Astrocyte of the spinal cord (primary cell): ENCODE results near the gene SLC12A8.
A peak's percentile ranks its signal among the peaks of the same experiment; 100 is the strongest.

ENCODE experiments used
- DNase-seq: peaks from one replicate; pipeline ENCODE4 v3.0.0; 2011; ENCODE audit warnings: low read depth, low spot score
- H3K4me3 ChIP-seq: 2 replicates; pipeline ENCODE4 v1.5.1; 2011; ENCODE audit warnings: low read depth, mild to moderate bottlenecking, low read length, moderate library complexity
- in situ Hi-C: cut with HindIII; loops from 2 replicates; pipeline ENCODE4 v1.10.0; 2017; ENCODE audit warnings: low sequenced_read_pairs
- TF ChIP-seq, protein P1 (sequence below): IDR thresholded peaks from 2 replicates; pipeline ENCODE4 v1.5.1; 2012; ENCODE audit warnings: low read depth, mild to moderate bottlenecking, low read length, inconsistent platforms

SLC12A8 gene

DNA sequence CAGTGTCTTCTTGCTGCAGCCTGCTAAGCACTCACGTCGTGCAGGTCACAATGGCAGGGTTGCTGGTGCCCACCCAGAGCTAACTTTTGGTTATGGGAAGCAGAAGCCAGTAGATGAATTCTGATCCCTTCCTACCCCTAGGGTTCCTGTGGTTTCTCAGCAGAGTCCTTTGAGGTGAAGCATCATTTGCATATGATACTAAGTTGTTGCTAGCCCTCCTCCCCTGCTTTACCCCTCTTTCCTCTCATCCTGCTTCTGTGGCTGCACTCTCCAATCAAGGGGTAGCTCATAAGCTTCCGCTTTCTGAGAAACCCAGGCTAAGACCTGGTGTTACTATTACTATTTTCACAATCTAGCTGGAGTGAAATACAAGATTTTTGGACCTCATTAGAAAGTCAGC lies 134.7 kb downstream of the SLC12A8 start:
- in situ Hi-C loops, result no loop called here
- DNase-seq, result no peak
- TF ChIP-seq, protein P1, sequence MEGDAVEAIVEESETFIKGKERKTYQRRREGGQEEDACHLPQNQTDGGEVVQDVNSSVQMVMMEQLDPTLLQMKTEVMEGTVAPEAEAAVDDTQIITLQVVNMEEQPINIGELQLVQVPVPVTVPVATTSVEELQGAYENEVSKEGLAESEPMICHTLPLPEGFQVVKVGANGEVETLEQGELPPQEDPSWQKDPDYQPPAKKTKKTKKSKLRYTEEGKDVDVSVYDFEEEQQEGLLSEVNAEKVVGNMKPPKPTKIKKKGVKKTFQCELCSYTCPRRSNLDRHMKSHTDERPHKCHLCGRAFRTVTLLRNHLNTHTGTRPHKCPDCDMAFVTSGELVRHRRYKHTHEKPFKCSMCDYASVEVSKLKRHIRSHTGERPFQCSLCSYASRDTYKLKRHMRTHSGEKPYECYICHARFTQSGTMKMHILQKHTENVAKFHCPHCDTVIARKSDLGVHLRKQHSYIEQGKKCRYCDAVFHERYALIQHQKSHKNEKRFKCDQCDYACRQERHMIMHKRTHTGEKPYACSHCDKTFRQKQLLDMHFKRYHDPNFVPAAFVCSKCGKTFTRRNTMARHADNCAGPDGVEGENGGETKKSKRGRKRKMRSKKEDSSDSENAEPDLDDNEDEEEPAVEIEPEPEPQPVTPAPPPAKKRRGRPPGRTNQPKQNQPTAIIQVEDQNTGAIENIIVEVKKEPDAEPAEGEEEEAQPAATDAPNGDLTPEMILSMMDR, result no peak
- H3K4me3 ChIP-seq, result no peak overlapping the region

DNA sequence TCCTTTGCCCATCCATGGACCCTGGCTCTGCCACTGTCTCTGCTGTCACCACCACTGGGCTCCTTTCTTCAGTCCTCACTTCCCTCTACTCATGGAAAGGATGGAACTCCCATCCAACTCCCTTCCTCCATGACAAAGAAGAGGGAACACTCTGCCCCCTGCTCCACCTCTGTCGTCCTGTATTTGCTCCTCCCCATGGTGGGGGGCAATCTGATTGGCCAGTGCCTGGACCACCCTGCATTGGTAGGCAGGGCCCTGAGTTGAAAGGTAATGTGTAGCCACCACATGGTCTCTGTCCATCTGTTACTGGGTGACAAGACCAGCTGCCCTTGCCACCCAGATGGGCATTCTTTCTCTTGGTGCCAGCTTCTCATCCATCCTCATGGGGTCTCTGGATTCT lies 136.1 kb downstream of the SLC12A8 start:
- DNase-seq, result no peak

DNA sequence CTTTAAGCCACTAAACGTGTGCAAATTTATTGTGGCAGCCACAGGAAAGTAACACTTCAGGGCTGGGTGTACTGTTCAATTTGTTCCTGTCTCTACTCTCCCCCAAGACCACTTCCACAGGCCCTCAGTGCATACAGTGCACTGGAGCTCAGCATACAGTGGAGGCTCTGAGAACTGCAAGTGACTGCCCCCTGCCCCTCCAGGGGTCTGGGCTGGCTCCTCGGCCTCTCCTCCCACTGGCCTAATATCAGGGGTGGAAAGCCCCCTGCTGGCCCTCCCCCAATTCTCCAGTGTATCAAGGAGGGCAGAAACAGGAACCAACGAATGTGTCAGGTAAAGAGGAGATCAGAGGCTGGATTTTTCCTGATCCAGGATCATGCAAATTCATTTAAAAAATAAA lies 136.8 kb downstream of the SLC12A8 start:
- TF ChIP-seq, protein P1, result peak; percentile 12
- no peak overlapping the region for H3K4me3 ChIP-seq
- no peak for DNase-seq
- in situ Hi-C loops, result no loop called here

More for the DNA sequence above, 136.1 kb downstream of the SLC12A8 start:
- TF ChIP-seq, protein P1, result no peak
- no peak overlapping the region for H3K4me3 ChIP-seq
- in situ Hi-C loops, result no loop called here

DNA sequence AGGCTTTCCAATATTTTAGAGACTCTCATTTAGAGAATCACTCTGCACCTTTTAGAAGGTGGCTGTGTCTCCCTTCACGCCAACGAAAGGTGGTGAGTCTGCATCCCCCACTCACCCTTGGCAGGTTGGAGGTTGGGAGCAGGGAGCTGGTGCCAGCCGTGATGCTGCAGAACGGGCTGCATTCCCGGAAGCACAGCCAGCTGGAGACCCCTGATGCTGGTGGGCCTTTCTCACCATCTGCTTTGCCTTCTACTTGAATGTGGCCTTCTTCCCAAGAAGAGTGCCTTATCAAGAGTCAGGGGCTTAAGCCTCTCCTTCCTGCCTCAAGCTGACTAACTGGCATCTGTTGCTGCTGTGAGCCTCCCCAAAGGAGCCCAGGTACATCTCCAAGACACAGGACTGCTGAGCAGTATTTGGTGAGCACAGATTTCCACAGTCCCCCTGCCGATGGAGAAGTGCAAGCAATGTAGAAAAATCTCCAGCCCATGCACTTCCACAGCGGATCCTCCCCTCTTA lies 139.1 kb downstream of the SLC12A8 start:
- H3K4me3 ChIP-seq, result no peak overlapping the region
- in situ Hi-C loops, result no loop called here
- DNase-seq, result no peak
- TF ChIP-seq, protein P1, result no peak

DNA sequence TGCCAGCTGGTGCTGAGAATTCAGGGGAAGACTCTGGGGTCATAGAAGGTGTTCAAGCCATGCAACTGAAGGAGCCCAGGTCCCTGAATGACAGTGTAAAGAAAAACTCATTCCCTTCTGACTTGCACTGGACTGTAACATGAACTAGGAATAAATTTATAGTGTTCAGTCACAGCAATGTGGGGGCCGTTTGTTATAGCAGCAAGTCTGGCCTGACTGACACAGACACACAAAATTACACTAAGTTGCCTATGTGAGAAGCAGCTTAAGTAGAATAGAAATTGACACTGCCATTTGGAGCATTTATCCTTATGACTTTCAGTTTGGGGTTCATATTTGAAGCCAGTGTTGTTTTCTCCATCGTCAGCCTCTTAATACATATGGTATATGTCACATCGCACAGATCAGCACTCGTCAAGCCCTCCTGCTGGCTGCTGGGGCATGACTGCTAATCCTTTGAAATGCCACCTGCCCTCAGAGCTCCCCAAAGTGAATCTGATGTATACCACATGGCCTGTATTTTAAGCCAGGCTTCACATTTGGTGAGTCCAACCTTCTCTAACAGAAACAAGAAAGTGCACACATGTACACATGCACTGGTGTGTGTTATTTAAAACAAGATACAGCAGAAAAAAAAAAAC lies 139.7 kb downstream of the SLC12A8 start:
- H3K4me3 ChIP-seq, result no peak overlapping the region
- no peak for DNase-seq
- TF ChIP-seq, protein P1, result no peak
- in situ Hi-C loops, result no loop called here

DNA sequence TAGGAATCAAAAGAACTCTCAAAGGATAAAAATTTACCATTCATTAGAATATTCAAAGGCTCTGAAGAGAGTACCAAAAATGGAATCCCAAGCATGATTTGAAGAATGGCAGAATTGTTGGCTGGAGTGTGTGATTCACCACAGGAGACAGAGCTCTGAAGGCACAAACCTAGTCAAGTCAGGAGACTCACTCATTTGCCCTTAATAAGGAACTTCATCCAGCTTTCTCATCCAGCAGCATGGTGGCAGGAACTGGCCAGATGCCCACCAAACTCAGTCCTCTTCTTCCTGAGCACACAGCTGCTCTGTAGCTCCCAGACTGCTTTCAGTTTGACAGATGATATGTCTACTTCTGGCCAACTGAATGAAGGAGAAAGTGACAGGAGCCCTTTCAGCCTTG lies 140.2 kb downstream of the SLC12A8 start:
- DNase-seq, result peak; percentile 43
- H3K4me3 ChIP-seq, result no peak overlapping the region
- TF ChIP-seq, protein P1, result no peak
- in situ Hi-C loops, result no loop called here
